Measurements from ENCODE around the gene LRRC14B. TPM values are rescaled to one million over a fixed set of nuclear protein-coding genes. Genes with fewer than 3 reads are reported as not detected.

LRRC14B gene
- polyA plus RNA-seq, 1 donor (not counting 4 experiments of a cell fraction or from before 2014, with no cell fraction given): not detected

DNA sequence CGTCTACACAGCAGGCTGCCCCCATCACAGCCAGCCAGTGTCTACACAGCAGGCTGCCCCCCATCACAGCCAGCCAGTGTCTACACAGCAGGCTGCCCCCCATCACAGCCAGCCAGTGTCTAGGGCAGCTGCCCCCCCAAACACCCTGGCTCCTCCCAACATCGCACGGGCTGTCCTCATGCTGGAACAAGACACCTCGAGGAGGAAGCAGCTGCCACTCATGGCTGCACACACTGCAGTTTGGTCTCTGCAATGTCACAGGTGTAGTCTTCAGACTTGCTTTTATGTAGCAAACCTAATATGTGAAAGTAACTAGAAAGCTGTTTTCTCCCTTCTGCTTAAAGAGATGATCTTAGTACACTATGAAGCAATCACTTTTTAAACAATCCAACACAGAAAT is 9.7 kb downstream of the LRRC14B start:
- Histone ChIP-seq H3K9me3 (ENCODE audit: control insufficient read depth, low read depth, low read length) (no peaks in the 10 kb centered on the region), H3K4me1 (ENCODE audit: control insufficient read depth, extremely low read depth, insufficient read depth, low read length) (no peaks in the 10 kb centered on the region), H3K4me2 (ENCODE audit: control insufficient read depth, extremely low read depth, insufficient read depth, low read depth, low read length) (no peak overlapping the region), H3K27ac (ENCODE audit: control insufficient read depth, insufficient read depth, low read length) (no peak overlapping the region), H3K4me3 (ENCODE audit: control insufficient read depth in 2 of 3, extremely low read depth in 1 of 3, insufficient read depth in 2 of 3, low read depth in 1 of 3, low read length in 3 of 3) (no peak overlapping the region), H3K27me3 (ENCODE audit: control insufficient read depth, extremely low read depth, insufficient read depth, low read length) (no peaks in the 10 kb centered on the region), H3K79me2 (ENCODE audit: control insufficient read depth, insufficient read depth, low read length) (no peaks in the 10 kb centered on the region), H4K20me1 (ENCODE audit: control insufficient read depth, extremely low read depth, insufficient read depth, low read length) (no peaks in the 10 kb centered on the region), H3K9ac (ENCODE audit: control insufficient read depth, extremely low read depth, insufficient read depth, low read length) (no peak overlapping the region), H3K36me3 (ENCODE audit: control insufficient read depth in 2 of 2, extremely low read depth in 1 of 2, insufficient read depth in 2 of 2, low read length in 2 of 2) (peaks cover 6 to 17% of the 10 kb centered on the region in 2 experiments), H3K9me1 (ENCODE audit: control insufficient read depth, extremely low read depth, insufficient read depth, low read length) (no peaks in the 10 kb centered on the region), H2AFZ (ENCODE audit: control insufficient read depth, low read length) (no peak overlapping the region)
- dilution Hi-C loops (cut with MboI; ENCODE audit: extremely low pct_ligation_motif_present, low sequenced_read_pairs): no loop called here
- no peak for DNase-seq (ENCODE audit: low read depth, low spot score)
- no peak for FAIRE-seq
- TF ChIP-seq, protein P1, sequence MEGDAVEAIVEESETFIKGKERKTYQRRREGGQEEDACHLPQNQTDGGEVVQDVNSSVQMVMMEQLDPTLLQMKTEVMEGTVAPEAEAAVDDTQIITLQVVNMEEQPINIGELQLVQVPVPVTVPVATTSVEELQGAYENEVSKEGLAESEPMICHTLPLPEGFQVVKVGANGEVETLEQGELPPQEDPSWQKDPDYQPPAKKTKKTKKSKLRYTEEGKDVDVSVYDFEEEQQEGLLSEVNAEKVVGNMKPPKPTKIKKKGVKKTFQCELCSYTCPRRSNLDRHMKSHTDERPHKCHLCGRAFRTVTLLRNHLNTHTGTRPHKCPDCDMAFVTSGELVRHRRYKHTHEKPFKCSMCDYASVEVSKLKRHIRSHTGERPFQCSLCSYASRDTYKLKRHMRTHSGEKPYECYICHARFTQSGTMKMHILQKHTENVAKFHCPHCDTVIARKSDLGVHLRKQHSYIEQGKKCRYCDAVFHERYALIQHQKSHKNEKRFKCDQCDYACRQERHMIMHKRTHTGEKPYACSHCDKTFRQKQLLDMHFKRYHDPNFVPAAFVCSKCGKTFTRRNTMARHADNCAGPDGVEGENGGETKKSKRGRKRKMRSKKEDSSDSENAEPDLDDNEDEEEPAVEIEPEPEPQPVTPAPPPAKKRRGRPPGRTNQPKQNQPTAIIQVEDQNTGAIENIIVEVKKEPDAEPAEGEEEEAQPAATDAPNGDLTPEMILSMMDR (optimal IDR thresholded peaks at IDR 0.05 in 1 of 3, IDR thresholded peaks at IDR 0.05 in 1 of 3, conservative IDR thresholded peaks at IDR 0.05 in 1 of 3; ENCODE audit: extremely low read depth in 1 of 3, insufficient read depth in 2 of 3, low read length in 3 of 3): no peak
- no peak for TF ChIP-seq EZH2 (IDR thresholded peaks at IDR 0.05; ENCODE audit: low read length)

- H3K27me3 ChIP-seq (ENCODE audit: control insufficient read depth, extremely low read depth, insufficient read depth, low read length): no peaks in the 10 kb centered on the region
- TF ChIP-seq, protein P1 (optimal IDR thresholded peaks at IDR 0.05 in 1 of 3, IDR thresholded peaks at IDR 0.05 in 1 of 3, conservative IDR thresholded peaks at IDR 0.05 in 1 of 3; ENCODE audit: extremely low read depth in 1 of 3, insufficient read depth in 2 of 3, low read length in 3 of 3): no peak
- no peak overlapping the region for H3K4me2 ChIP-seq (ENCODE audit: control insufficient read depth, extremely low read depth, insufficient read depth, low read depth, low read length)
- no peak overlapping the region for H3K9ac ChIP-seq (ENCODE audit: control insufficient read depth, extremely low read depth, insufficient read depth, low read length)
- no peak overlapping the region for H3K27ac ChIP-seq (ENCODE audit: control insufficient read depth, insufficient read depth, low read length)
- dilution Hi-C loops (cut with MboI; ENCODE audit: extremely low pct_ligation_motif_present, low sequenced_read_pairs): no loop called here
- H3K4me1 ChIP-seq (ENCODE audit: control insufficient read depth, extremely low read depth, insufficient read depth, low read length): no peaks in the 10 kb centered on the region
- DNase-seq (ENCODE audit: low read depth, low spot score) (no peak), FAIRE-seq (no peak)
- H3K9me3 ChIP-seq (ENCODE audit: control insufficient read depth, low read depth, low read length): no peaks in the 10 kb centered on the region
- H4K20me1 ChIP-seq (ENCODE audit: control insufficient read depth, extremely low read depth, insufficient read depth, low read length): no peaks in the 10 kb centered on the region
- peaks cover 4% of the 10 kb centered on the region for H3K79me2 ChIP-seq (ENCODE audit: control insufficient read depth, insufficient read depth, low read length)
- H3K36me3 ChIP-seq (ENCODE audit: control insufficient read depth in 2 of 2, extremely low read depth in 1 of 2, insufficient read depth in 2 of 2, low read length in 2 of 2): peaks cover 6 to 22% of the 10 kb centered on the region in 2 experiments
- no peak overlapping the region for H3K4me3 ChIP-seq (ENCODE audit: control insufficient read depth in 2 of 3, extremely low read depth in 1 of 3, insufficient read depth in 2 of 3, low read depth in 1 of 3, low read length in 3 of 3)
- no peak overlapping the region for H2AFZ ChIP-seq (ENCODE audit: control insufficient read depth, low read length)
- no peaks in the 10 kb centered on the region for H3K9me1 ChIP-seq (ENCODE audit: control insufficient read depth, extremely low read depth, insufficient read depth, low read length)
These were observed 10.4 kb downstream of the LRRC14B start for GRCh38 chr5:201672-202071.
